DMS153 treated with DMSO at 0.1 percent for 48 hours (cell line): ENCODE data around the gene RRP1B.
"Not testable (repeated sequence)": the region's sequence is repeated elsewhere in the genome, so short reads cannot be mapped to it uniquely, and the experiment has no call there.

ENCODE experiments used
- DNase-seq: peaks from one replicate; lab custom pipeline; 2025; ENCODE audit not compliant: unreplicated experiment; lab: John Stamatoyannopoulos, UW

The RRP1B gene

GRCh38 chr21:43669828-43670605 is 10.7 kb downstream of the RRP1B start:
- DNase-seq: no peak

- no peak for DNase-seq
Measured at GRCh38 chr21:43675871-43676270, 16.5 kb downstream of the RRP1B start.

- no peak for DNase-seq
Measured at GRCh38 chr21:43676391-43676790, 17.0 kb downstream of the RRP1B start.

GRCh38 chr21:43679951-43680350 is 20.6 kb downstream of the RRP1B start:
- DNase-seq: no peak

GRCh38 chr21:43680421-43680820 is 21.1 kb downstream of the RRP1B start:
- not testable (repeated sequence) for DNase-seq

GRCh38 chr21:43681650-43682049 is 22.3 kb downstream of the RRP1B start:
- DNase-seq: no peak

- DNase-seq: no peak
Measured at GRCh38 chr21:43684424-43684823, 25.1 kb downstream of the RRP1B start.

- DNase-seq: no peak
Measured at GRCh38 chr21:43686811-43687565, 27.6 kb downstream of the RRP1B start.

GRCh38 chr21:43687566-43688399 is 28.4 kb downstream of the RRP1B start:
- DNase-seq: no peak

- DNase-seq: no peak
Measured at GRCh38 chr21:43688906-43689305, 29.5 kb downstream of the RRP1B start.

GRCh38 chr21:43689556-43690337 is 30.4 kb downstream of the RRP1B start:
- DNase-seq: no peak

- no peak for DNase-seq
Measured at GRCh38 chr21:43690346-43690745, 31.0 kb downstream of the RRP1B start.

- no peak for DNase-seq
Measured at GRCh38 chr21:43691086-43691795, 31.9 kb downstream of the RRP1B start.

GRCh38 chr21:43691801-43692200 is 32.4 kb downstream of the RRP1B start:
- DNase-seq: no peak

GRCh38 chr21:43692949-43693348 is 33.6 kb downstream of the RRP1B start:
- no peak for DNase-seq

- DNase-seq: no peak
Measured at GRCh38 chr21:43693981-43694380, 34.6 kb downstream of the RRP1B start.

- no peak for DNase-seq
Measured at GRCh38 chr21:43694437-43695079, 35.2 kb downstream of the RRP1B start.

GRCh38 chr21:43696214-43696613 is 36.9 kb downstream of the RRP1B start:
- DNase-seq: no peak

- no peak for DNase-seq
Measured at GRCh38 chr21:43697758-43698643, 38.6 kb downstream of the RRP1B start.
